ENCODE measurements around the gene TREH. TPM values are rescaled to one million over a fixed set of nuclear protein-coding genes. Genes with fewer than 3 reads are reported as not detected.
A peak's percentile ranks its signal among the peaks of the same experiment; 100 is the strongest.
"Not testable (repeated sequence)": the region's sequence is repeated elsewhere in the genome, so short reads cannot be mapped to it uniquely, and the experiment has no call there.

Gene TREH
- 0.05 TPM for total RNA-seq (2021; ENCODE audit: unreplicated experiment)
- 0.12 TPM for polyA plus RNA-seq (2012; ENCODE audit: insufficient read length)
- percentile 11 among the genes with signal in this experiment for Bru-seq, nascent RNA
- percentile 7 among the genes with signal in this experiment for BruChase-seq, experiment 1, labeled RNA remaining after a 2-hour chase
- BruChase-seq, experiment 2, labeled RNA remaining after a 6-hour chase = not detected
- long read RNA-seq = 0 reads

- Histone ChIP-seq H3K4me3 (ENCODE audit: low read depth in 2 of 2, low read length in 2 of 2) (no peak within 1 kb of the TSS), H3K27me3 (ENCODE audit: control insufficient read depth, insufficient read depth, low read length) (no peaks in the 10 kb centered on the region), H3K4me1 (ENCODE audit: control insufficient read depth, insufficient read depth, low read length) (no peaks in the 10 kb centered on the region), H3K27ac (ENCODE audit: low read length) (no peak within 1 kb of the TSS), H3K9me3 (ENCODE audit: control insufficient read depth, insufficient read depth, low read depth, low read length) (no peaks in the 10 kb centered on the region), H3K36me3 (ENCODE audit: control insufficient read depth, insufficient read depth, low read length) (no peaks in the 10 kb centered on the region)
- CTCF ChIA-PET = no interaction called here
- BruUV-seq (replicated peaks) = no TSS peak
- intact Hi-C loops (cut with micrococcal nuclease; ENCODE audit: unreplicated experiment) (no loop called here), in situ Hi-C loops (cut with HindIII; ENCODE audit: low pct_unique_long_range_greater_than_20kb, low sequenced_read_pairs) (no loop called here)
- peak; percentile 41 for ATAC-seq
- no peak for DNase-seq (ENCODE audit: low read depth, low spot score)
- TF ChIP-seq REST (IDR thresholded peaks at IDR 0.05; ENCODE audit: insufficient read depth in 1 of 2, low read depth in 2 of 2, low read length in 1 of 2) = no peak
- no peak for TF ChIP-seq POLR2AphosphoS5 (IDR thresholded peaks at IDR 0.05; ENCODE audit: low read depth, low read length)
- TF ChIP-seq, protein P1, sequence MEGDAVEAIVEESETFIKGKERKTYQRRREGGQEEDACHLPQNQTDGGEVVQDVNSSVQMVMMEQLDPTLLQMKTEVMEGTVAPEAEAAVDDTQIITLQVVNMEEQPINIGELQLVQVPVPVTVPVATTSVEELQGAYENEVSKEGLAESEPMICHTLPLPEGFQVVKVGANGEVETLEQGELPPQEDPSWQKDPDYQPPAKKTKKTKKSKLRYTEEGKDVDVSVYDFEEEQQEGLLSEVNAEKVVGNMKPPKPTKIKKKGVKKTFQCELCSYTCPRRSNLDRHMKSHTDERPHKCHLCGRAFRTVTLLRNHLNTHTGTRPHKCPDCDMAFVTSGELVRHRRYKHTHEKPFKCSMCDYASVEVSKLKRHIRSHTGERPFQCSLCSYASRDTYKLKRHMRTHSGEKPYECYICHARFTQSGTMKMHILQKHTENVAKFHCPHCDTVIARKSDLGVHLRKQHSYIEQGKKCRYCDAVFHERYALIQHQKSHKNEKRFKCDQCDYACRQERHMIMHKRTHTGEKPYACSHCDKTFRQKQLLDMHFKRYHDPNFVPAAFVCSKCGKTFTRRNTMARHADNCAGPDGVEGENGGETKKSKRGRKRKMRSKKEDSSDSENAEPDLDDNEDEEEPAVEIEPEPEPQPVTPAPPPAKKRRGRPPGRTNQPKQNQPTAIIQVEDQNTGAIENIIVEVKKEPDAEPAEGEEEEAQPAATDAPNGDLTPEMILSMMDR (IDR thresholded peaks at IDR 0.05) = no peak
- no peak for TF ChIP-seq SIN3A (IDR thresholded peaks at IDR 0.05; ENCODE audit: borderline replicate concordance, insufficient read depth, low read depth, low read length)
- TF ChIP-seq TCF7L2 (IDR thresholded peaks at IDR 0.05; ENCODE audit: low read depth, low read length) = no peak
- POLR2A ChIA-PET = interaction anchor here (0.7 kb wide), 1 partner anchor 310 kb away, joined by 3 read pairs; no protein-coding TSS in a partner anchor
These were observed at the start of gene TREH for GRCh38 chr11:118679483-118679882. Gene TREH (minus strand): TSS chr11:118679650. CDS start chr11:118679627, 23 bp downstream.

- ATAC-seq; in situ Hi-C loops (cut with HindIII; ENCODE audit: low pct_unique_long_range_greater_than_20kb, low sequenced_read_pairs); BruUV-seq (replicated peaks); H3K36me3 ChIP-seq (ENCODE audit: control insufficient read depth, insufficient read depth, low read length); H3K9me3 ChIP-seq (ENCODE audit: control insufficient read depth, insufficient read depth, low read depth, low read length); H3K4me1 ChIP-seq (ENCODE audit: control insufficient read depth, insufficient read depth, low read length); CTCF ChIA-PET; POLR2A ChIA-PET; DNase-seq (ENCODE audit: low read depth, low spot score); H3K27ac ChIP-seq (ENCODE audit: low read length); intact Hi-C loops (cut with micrococcal nuclease; ENCODE audit: unreplicated experiment); H3K4me3 ChIP-seq (ENCODE audit: low read depth in 2 of 2, low read length in 2 of 2); H3K27me3 ChIP-seq (ENCODE audit: control insufficient read depth, insufficient read depth, low read length): not testable (repeated sequence)
These were observed 48.7 kb upstream of the TREH start for GRCh38 chr11:118728112-118728511.

DNA sequence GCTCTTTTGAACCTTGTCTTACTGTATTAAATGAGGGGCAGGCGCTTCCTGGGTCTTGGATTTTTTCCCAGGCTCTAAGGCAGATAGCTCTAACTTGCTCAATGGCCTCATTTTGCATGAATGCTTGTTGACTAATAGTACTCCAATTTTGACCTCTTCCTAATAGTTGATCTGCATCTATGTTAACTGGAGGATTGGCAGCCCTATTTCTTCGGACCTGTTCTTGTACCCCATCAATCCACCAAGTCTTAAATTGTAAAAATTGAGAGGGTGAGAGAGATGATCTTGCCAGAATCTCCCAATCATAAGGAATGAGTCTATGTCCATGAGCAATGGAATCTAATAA, 48.2 kb upstream of the TREH start:
- intact Hi-C loops (cut with micrococcal nuclease; ENCODE audit: unreplicated experiment); H3K27me3 ChIP-seq (ENCODE audit: control insufficient read depth, insufficient read depth, low read length); BruUV-seq (replicated peaks); H3K4me1 ChIP-seq (ENCODE audit: control insufficient read depth, insufficient read depth, low read length); DNase-seq (ENCODE audit: low read depth, low spot score); in situ Hi-C loops (cut with HindIII; ENCODE audit: low pct_unique_long_range_greater_than_20kb, low sequenced_read_pairs); CTCF ChIA-PET; H3K4me3 ChIP-seq (ENCODE audit: low read depth in 2 of 2, low read length in 2 of 2); ATAC-seq; H3K9me3 ChIP-seq (ENCODE audit: control insufficient read depth, insufficient read depth, low read depth, low read length); H3K27ac ChIP-seq (ENCODE audit: low read length); H3K36me3 ChIP-seq (ENCODE audit: control insufficient read depth, insufficient read depth, low read length); POLR2A ChIA-PET: not testable (repeated sequence)

DNA sequence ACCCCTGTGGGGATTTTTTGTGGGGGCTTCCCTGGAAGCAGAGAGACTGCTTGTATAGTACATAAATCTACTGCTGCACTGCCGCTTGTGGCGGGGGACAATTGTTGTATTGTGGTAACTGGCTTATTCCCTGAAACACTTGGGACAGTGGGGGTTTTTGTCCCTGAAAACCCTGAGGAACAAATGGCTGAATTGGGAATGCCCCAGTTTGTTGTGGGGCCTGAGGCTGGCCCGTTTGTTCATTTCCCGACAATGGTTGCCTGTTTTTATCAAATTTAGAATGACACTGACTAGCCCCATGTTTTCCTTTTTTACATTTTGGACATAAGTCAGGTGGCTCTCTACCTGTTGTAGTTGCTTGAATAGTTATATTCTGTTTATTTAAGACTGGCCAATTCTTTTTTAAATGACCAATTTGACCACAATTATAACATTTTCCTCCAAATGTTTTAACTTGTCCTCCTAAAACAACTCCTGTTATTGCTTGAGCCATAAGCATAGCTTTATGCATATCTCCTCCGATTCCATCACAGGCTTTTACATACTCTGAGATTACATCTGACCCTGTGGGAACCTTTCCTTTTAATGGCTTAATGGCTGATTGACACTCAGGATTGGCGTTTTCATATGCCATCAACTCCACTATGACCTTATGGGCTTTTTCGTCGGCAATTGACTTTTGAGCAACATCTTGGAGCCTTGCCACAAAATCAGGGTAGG, 47.7 kb upstream of the TREH start:
- POLR2A ChIA-PET; H3K27ac ChIP-seq (ENCODE audit: low read length); intact Hi-C loops (cut with micrococcal nuclease; ENCODE audit: unreplicated experiment); H3K4me1 ChIP-seq (ENCODE audit: control insufficient read depth, insufficient read depth, low read length); H3K27me3 ChIP-seq (ENCODE audit: control insufficient read depth, insufficient read depth, low read length); H3K9me3 ChIP-seq (ENCODE audit: control insufficient read depth, insufficient read depth, low read depth, low read length); CTCF ChIA-PET; ATAC-seq; H3K4me3 ChIP-seq (ENCODE audit: low read depth in 2 of 2, low read length in 2 of 2); DNase-seq (ENCODE audit: low read depth, low spot score); in situ Hi-C loops (cut with HindIII; ENCODE audit: low pct_unique_long_range_greater_than_20kb, low sequenced_read_pairs); BruUV-seq (replicated peaks); H3K36me3 ChIP-seq (ENCODE audit: control insufficient read depth, insufficient read depth, low read length): not testable (repeated sequence)

GRCh38 chr11:118721478-118722015, 42.1 kb upstream of the TREH start:
- BruUV-seq (replicated peaks); intact Hi-C loops (cut with micrococcal nuclease; ENCODE audit: unreplicated experiment); in situ Hi-C loops (cut with HindIII; ENCODE audit: low pct_unique_long_range_greater_than_20kb, low sequenced_read_pairs); H3K36me3 ChIP-seq (ENCODE audit: control insufficient read depth, insufficient read depth, low read length); H3K27me3 ChIP-seq (ENCODE audit: control insufficient read depth, insufficient read depth, low read length); H3K27ac ChIP-seq (ENCODE audit: low read length); DNase-seq (ENCODE audit: low read depth, low spot score); H3K4me3 ChIP-seq (ENCODE audit: low read depth in 2 of 2, low read length in 2 of 2); H3K4me1 ChIP-seq (ENCODE audit: control insufficient read depth, insufficient read depth, low read length); ATAC-seq; CTCF ChIA-PET; H3K9me3 ChIP-seq (ENCODE audit: control insufficient read depth, insufficient read depth, low read depth, low read length): not testable (repeated sequence)
- POLR2A ChIA-PET = interaction anchor here (0.6 kb wide), 1 partner anchor 40 kb away, joined by 4 read pairs; no protein-coding TSS in a partner anchor
